Measurements from ENCODE around the gene CDHR2. TPM values are rescaled to one million over a fixed set of nuclear protein-coding genes. Genes with fewer than 3 reads are reported as not detected.

Gene CDHR2, protein sequence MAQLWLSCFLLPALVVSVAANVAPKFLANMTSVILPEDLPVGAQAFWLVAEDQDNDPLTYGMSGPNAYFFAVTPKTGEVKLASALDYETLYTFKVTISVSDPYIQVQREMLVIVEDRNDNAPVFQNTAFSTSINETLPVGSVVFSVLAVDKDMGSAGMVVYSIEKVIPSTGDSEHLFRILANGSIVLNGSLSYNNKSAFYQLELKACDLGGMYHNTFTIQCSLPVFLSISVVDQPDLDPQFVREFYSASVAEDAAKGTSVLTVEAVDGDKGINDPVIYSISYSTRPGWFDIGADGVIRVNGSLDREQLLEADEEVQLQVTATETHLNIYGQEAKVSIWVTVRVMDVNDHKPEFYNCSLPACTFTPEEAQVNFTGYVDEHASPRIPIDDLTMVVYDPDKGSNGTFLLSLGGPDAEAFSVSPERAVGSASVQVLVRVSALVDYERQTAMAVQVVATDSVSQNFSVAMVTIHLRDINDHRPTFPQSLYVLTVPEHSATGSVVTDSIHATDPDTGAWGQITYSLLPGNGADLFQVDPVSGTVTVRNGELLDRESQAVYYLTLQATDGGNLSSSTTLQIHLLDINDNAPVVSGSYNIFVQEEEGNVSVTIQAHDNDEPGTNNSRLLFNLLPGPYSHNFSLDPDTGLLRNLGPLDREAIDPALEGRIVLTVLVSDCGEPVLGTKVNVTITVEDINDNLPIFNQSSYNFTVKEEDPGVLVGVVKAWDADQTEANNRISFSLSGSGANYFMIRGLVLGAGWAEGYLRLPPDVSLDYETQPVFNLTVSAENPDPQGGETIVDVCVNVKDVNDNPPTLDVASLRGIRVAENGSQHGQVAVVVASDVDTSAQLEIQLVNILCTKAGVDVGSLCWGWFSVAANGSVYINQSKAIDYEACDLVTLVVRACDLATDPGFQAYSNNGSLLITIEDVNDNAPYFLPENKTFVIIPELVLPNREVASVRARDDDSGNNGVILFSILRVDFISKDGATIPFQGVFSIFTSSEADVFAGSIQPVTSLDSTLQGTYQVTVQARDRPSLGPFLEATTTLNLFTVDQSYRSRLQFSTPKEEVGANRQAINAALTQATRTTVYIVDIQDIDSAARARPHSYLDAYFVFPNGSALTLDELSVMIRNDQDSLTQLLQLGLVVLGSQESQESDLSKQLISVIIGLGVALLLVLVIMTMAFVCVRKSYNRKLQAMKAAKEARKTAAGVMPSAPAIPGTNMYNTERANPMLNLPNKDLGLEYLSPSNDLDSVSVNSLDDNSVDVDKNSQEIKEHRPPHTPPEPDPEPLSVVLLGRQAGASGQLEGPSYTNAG (N-terminal part only)
- not detected for total RNA-seq

DNA sequence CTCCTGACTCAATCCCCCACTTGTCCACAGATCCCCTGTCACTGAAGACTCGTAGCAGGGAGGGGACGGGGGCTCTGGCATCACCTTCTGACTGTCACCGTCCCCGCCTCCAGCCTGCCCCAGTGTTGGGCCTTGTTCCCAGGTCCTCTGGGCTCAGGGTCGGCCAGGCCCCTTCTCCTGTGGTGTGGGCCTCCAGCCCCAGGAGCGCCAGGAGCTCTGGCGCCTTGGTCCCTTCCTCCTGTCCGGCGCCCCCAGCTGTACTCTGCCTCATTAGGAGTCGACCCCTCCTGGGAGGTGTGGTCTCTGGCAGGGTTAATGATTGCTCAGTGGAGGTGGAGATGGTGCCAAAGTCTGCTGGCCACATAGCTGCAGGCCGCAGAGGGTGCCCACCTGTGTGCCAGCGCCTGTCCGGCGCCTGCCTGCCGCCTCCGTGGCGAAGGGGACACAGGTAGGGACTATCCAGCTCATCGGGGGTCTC lies at the start of gene CDHR2:
Gene CDHR2 (plus strand): TSS at position 376 of the 478 bp plus-strand sequence. CDS start 16,011 bp downstream, outside the sequence.
- Histone ChIP-seq H3K4me1 (ENCODE audit: control insufficient read depth in 3 of 3, insufficient read depth in 3 of 3, low read length in 3 of 3) (peaks cover 0 to 16% (median 9%) of the 10 kb centered on the region in 3 donors), H3K27me3 (ENCODE audit: control insufficient read depth in 3 of 3, insufficient read depth in 3 of 3, low read length in 3 of 3) (peaks cover 32 to 47% (median 34%) of the 10 kb centered on the region in 3 donors), H3K27ac (ENCODE audit: low read depth, low read length) (no peak within 1 kb of the TSS), H3K9ac (ENCODE audit: low read depth in 1 of 3, low read length in 3 of 3) (no peak within 1 kb of the TSS), H3K4me3 (ENCODE audit: low read length in 3 of 3) (no peak within 1 kb of the TSS), H3K36me3 (ENCODE audit: control insufficient read depth in 3 of 3, insufficient read depth in 3 of 3, low read length in 3 of 3) (no peaks in the 10 kb centered on the region), H3K9me3 (ENCODE audit: control insufficient read depth in 3 of 3, low read length in 3 of 3) (no peaks in the 10 kb centered on the region)

DNA sequence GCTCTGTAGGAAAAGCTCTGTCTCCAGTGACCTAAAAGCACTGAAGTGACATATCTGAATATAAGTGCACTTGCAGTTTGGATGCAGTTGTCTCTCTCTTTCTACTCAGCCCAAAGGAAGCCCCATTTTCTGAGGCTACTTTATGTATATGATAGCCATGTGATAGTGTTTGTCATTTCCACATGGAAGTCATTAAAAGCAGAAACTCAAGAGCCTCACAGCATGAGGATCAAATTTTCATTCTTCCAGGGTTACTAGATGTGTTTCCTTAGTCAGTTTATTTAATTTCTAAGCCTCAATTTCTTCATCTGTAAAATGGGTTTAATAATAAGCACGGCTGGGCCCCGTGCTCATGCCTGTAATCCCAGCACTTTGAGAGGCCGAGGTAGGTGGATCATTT lies 48.6 kb upstream of the CDHR2 start:
- no peaks in the 10 kb centered on the region for H3K9me3 ChIP-seq (ENCODE audit: control insufficient read depth in 3 of 3, low read length in 3 of 3)
- no peak overlapping the region for H3K9ac ChIP-seq (ENCODE audit: low read depth in 1 of 3, low read length in 3 of 3)
- no peak overlapping the region for H3K27ac ChIP-seq (ENCODE audit: low read depth, low read length)
- peaks cover 43 to 60% (median 55%) of the 10 kb centered on the region in 3 donors for H3K36me3 ChIP-seq (ENCODE audit: control insufficient read depth in 3 of 3, insufficient read depth in 3 of 3, low read length in 3 of 3)
- H3K4me1 ChIP-seq (ENCODE audit: control insufficient read depth in 3 of 3, insufficient read depth in 3 of 3, low read length in 3 of 3) = no peaks in the 10 kb centered on the region
- no peaks in the 10 kb centered on the region for H3K27me3 ChIP-seq (ENCODE audit: control insufficient read depth in 3 of 3, insufficient read depth in 3 of 3, low read length in 3 of 3)
- H3K4me3 ChIP-seq (ENCODE audit: low read length in 3 of 3) = no peak overlapping the region

DNA sequence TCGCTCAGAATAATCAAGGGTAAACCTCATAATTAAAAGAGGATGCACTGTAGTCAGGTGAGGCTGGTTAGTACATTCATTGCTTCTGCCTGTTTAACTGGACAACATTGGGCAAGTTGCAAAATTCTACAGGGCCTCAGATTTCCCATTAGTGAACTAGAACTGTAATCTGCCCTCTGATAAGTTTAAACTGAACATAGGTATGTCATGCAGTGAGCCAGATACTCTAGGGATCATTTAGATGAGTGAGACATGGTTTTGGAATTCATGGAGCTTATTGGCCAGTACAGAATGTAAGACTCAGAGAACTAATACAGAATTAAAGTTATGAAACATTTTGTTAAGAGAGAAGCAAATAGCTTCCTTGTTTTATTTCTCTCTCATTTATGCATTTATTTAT lies 47.8 kb upstream of the CDHR2 start:
- Histone ChIP-seq H3K4me3 (ENCODE audit: low read length in 3 of 3) (no peak overlapping the region), H3K27ac (ENCODE audit: low read depth, low read length) (no peak overlapping the region), H3K27me3 (ENCODE audit: control insufficient read depth in 3 of 3, insufficient read depth in 3 of 3, low read length in 3 of 3) (no peaks in the 10 kb centered on the region), H3K9me3 (ENCODE audit: control insufficient read depth in 3 of 3, low read length in 3 of 3) (no peaks in the 10 kb centered on the region), H3K9ac (ENCODE audit: low read depth in 1 of 3, low read length in 3 of 3) (no peak overlapping the region), H3K36me3 (ENCODE audit: control insufficient read depth in 3 of 3, insufficient read depth in 3 of 3, low read length in 3 of 3) (peaks cover 37 to 54% (median 51%) of the 10 kb centered on the region in 3 donors), H3K4me1 (ENCODE audit: control insufficient read depth in 3 of 3, insufficient read depth in 3 of 3, low read length in 3 of 3) (no peaks in the 10 kb centered on the region)

DNA sequence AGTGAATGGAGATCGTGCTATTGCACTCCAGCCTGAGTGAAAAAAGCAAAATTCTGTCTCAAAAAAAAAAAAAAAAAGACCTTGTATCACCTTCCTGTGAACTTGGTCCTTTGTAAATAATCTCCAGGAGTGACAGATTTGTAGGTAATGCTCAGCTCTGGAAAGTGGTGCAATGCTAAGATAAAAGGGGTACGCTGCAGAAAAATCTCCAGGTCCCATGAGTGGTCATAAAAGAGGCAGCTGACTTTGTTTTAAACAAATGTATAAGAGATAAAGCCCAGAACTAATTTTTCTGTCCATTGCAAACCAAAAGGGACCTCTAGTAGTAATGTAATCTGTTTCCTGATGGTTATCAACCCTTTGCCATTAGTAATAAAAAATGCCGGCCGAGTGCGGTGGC lies 45.6 kb upstream of the CDHR2 start:
- H3K27me3 ChIP-seq (ENCODE audit: control insufficient read depth in 3 of 3, insufficient read depth in 3 of 3, low read length in 3 of 3) = no peaks in the 10 kb centered on the region
- H3K9me3 ChIP-seq (ENCODE audit: control insufficient read depth in 3 of 3, low read length in 3 of 3) = no peaks in the 10 kb centered on the region
- no peak overlapping the region for H3K9ac ChIP-seq (ENCODE audit: low read depth in 1 of 3, low read length in 3 of 3)
- H3K27ac ChIP-seq (ENCODE audit: low read depth, low read length) = no peak overlapping the region
- no peak overlapping the region for H3K4me3 ChIP-seq (ENCODE audit: low read length in 3 of 3)
- H3K36me3 ChIP-seq (ENCODE audit: control insufficient read depth in 3 of 3, insufficient read depth in 3 of 3, low read length in 3 of 3) = peaks cover 34 to 55% (median 54%) of the 10 kb centered on the region in 3 donors
- peaks cover 0 to 4% (median 0%) of the 10 kb centered on the region in 3 donors for H3K4me1 ChIP-seq (ENCODE audit: control insufficient read depth in 3 of 3, insufficient read depth in 3 of 3, low read length in 3 of 3)

DNA sequence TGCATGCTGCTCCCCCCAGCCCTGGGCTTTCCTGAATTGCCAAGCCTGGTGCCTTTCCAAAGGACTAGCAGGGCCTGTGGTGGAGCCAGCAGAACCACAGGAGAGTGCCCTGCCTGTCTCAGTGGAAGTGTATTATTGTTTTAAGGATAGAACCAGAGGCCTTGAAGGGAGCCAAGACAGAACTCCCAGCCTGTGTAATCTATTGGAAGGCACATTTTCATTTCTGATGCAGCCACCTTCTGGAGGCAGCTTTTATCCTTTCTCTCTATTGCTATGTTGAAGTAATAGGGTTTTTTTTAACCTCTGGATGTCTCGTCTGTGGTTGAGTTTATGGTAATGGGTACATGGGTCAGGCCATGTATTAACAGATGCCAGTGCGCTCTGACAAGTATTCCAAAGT lies 41.2 kb upstream of the CDHR2 start:
- Histone ChIP-seq H3K27ac (ENCODE audit: low read depth, low read length) (no peak overlapping the region), H3K9ac (ENCODE audit: low read depth in 1 of 3, low read length in 3 of 3) (no peak overlapping the region), H3K27me3 (ENCODE audit: control insufficient read depth in 3 of 3, insufficient read depth in 3 of 3, low read length in 3 of 3) (no peaks in the 10 kb centered on the region), H3K9me3 (ENCODE audit: control insufficient read depth in 3 of 3, low read length in 3 of 3) (no peaks in the 10 kb centered on the region), H3K4me3 (ENCODE audit: low read length in 3 of 3) (no peak overlapping the region), H3K4me1 (ENCODE audit: control insufficient read depth in 3 of 3, insufficient read depth in 3 of 3, low read length in 3 of 3) (peaks cover 0 to 8% (median 0%) of the 10 kb centered on the region in 3 donors), H3K36me3 (ENCODE audit: control insufficient read depth in 3 of 3, insufficient read depth in 3 of 3, low read length in 3 of 3) (peaks cover 10 to 33% (median 32%) of the 10 kb centered on the region in 3 donors)

DNA sequence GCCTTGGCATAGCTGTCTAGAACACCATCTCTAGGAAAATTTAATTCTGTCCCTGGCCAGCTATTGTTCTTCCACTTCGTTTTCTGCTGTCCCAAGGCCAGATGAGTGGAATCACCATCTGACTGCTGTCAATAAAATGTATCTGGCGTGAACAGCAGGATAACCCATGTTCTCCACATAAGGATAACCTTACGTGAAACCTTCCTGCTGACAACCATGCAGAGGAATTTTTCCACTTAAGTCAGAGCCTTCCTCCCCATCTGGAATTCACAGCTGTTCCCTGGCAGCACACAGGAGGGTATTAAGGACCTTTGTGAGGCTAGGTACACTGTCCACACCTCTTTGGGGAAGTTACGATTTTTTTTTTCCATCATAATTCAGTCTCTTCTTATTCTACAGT lies 40.5 kb upstream of the CDHR2 start:
- H3K27me3 ChIP-seq (ENCODE audit: control insufficient read depth in 3 of 3, insufficient read depth in 3 of 3, low read length in 3 of 3) = no peaks in the 10 kb centered on the region
- H3K9ac ChIP-seq (ENCODE audit: low read depth in 1 of 3, low read length in 3 of 3) = no peak overlapping the region
- peaks cover 0 to 8% (median 0%) of the 10 kb centered on the region in 3 donors for H3K4me1 ChIP-seq (ENCODE audit: control insufficient read depth in 3 of 3, insufficient read depth in 3 of 3, low read length in 3 of 3)
- no peak overlapping the region for H3K4me3 ChIP-seq (ENCODE audit: low read length in 3 of 3)
- peaks cover 10 to 32% (median 31%) of the 10 kb centered on the region in 3 donors for H3K36me3 ChIP-seq (ENCODE audit: control insufficient read depth in 3 of 3, insufficient read depth in 3 of 3, low read length in 3 of 3)
- H3K9me3 ChIP-seq (ENCODE audit: control insufficient read depth in 3 of 3, low read length in 3 of 3) = no peaks in the 10 kb centered on the region
- no peak overlapping the region for H3K27ac ChIP-seq (ENCODE audit: low read depth, low read length)

DNA sequence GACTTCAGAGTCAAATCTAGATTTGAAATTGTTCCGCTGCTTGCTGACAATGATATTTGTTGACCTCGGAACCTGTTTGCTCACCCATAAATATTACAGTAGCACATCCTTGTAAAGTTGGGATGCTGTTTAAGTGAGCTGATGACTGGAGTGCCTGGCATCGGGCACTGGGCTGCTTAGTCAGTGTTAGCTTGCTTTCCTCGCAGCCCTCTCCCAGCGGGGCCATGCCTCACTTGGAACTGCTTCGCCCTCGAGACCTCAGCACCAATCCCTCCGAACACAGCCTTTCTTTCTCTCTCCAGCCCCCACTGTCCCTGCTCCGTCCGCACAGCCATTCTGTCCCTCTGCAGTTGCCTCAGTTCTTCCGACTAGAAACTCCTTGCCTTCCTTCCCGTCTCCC lies 35.4 kb upstream of the CDHR2 start:
- Histone ChIP-seq H3K9me3 (ENCODE audit: control insufficient read depth in 3 of 3, low read length in 3 of 3) (no peaks in the 10 kb centered on the region), H3K27me3 (ENCODE audit: control insufficient read depth in 3 of 3, insufficient read depth in 3 of 3, low read length in 3 of 3) (no peaks in the 10 kb centered on the region), H3K36me3 (ENCODE audit: control insufficient read depth in 3 of 3, insufficient read depth in 3 of 3, low read length in 3 of 3) (peaks cover 0 to 10% (median 3%) of the 10 kb centered on the region in 3 donors), H3K4me1 (ENCODE audit: control insufficient read depth in 3 of 3, insufficient read depth in 3 of 3, low read length in 3 of 3) (peaks cover 0 to under 1% (median 0%) of the 10 kb centered on the region in 3 donors), H3K4me3 (ENCODE audit: low read length in 3 of 3) (no peak overlapping the region), H3K27ac (ENCODE audit: low read depth, low read length) (no peak overlapping the region), H3K9ac (ENCODE audit: low read depth in 1 of 3, low read length in 3 of 3) (no peak overlapping the region)

DNA sequence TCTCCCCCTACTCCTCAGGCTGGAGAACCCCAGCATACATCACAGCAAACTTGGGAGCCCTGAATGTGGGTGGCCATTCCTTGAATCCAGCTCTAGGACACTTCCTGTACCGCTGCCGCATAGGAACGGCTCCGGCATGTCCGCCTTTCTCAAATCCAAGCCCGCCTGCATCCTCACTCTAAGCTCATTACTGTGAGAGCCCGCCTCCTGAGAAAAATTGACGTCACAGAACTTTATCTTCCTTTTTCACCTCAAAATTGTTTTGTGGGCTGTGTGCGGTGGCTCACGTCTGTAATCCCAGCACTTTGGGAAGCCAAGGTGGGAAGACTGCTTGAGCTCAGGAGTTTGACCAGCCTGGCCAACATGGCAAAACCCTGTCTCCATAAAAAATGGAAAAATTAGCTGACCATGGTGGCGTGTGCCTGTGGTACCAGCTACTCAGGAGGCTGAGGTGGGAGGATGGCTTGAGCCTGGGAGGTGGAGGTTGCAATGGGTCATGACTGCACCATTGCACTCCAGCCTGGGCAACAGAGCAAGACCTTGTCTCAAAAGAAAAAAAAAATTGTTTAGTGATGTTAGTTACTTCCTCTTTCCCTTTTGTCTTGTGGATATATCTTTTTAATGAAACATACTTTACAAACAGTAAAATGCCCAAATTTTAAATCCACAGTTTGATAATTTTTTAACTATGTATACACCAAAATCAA lies 34.7 kb upstream of the CDHR2 start:
- H3K9ac ChIP-seq (ENCODE audit: low read depth in 1 of 3, low read length in 3 of 3) = no peak overlapping the region
- peaks cover 0 to 5% (median 0%) of the 10 kb centered on the region in 3 donors for H3K36me3 ChIP-seq (ENCODE audit: control insufficient read depth in 3 of 3, insufficient read depth in 3 of 3, low read length in 3 of 3)
- no peak overlapping the region for H3K4me3 ChIP-seq (ENCODE audit: low read length in 3 of 3)
- H3K4me1 ChIP-seq (ENCODE audit: control insufficient read depth in 3 of 3, insufficient read depth in 3 of 3, low read length in 3 of 3) = no peaks in the 10 kb centered on the region
- no peaks in the 10 kb centered on the region for H3K9me3 ChIP-seq (ENCODE audit: control insufficient read depth in 3 of 3, low read length in 3 of 3)
- H3K27ac ChIP-seq (ENCODE audit: low read depth, low read length) = no peak overlapping the region
- no peaks in the 10 kb centered on the region for H3K27me3 ChIP-seq (ENCODE audit: control insufficient read depth in 3 of 3, insufficient read depth in 3 of 3, low read length in 3 of 3)

DNA sequence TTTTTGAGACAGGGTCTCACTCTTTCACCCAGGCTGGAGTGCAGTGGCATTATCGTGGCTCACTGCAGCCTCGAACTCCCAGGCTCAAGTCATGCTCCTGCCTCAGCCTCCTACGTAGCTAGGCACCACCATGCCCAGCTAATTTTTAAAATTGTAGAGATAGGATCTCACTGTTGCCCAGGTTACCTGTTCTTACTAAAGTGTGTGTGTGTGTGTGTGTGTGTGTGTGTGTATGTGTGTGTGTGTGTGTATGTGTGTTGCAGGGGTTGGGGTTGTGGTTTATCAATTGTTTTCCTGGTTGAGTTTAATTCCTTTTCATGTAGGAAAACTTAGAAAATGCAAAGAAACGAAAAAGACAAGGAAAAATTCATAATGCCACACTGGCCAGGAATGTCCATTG lies 33.7 kb upstream of the CDHR2 start:
- Histone ChIP-seq H3K27me3 (ENCODE audit: control insufficient read depth in 3 of 3, insufficient read depth in 3 of 3, low read length in 3 of 3) (no peaks in the 10 kb centered on the region), H3K36me3 (ENCODE audit: control insufficient read depth in 3 of 3, insufficient read depth in 3 of 3, low read length in 3 of 3) (no peaks in the 10 kb centered on the region), H3K9me3 (ENCODE audit: control insufficient read depth in 3 of 3, low read length in 3 of 3) (no peaks in the 10 kb centered on the region), H3K4me3 (ENCODE audit: low read length in 3 of 3) (no peak overlapping the region), H3K4me1 (ENCODE audit: control insufficient read depth in 3 of 3, insufficient read depth in 3 of 3, low read length in 3 of 3) (no peaks in the 10 kb centered on the region), H3K9ac (ENCODE audit: low read depth in 1 of 3, low read length in 3 of 3) (no peak overlapping the region), H3K27ac (ENCODE audit: low read depth, low read length) (no peak overlapping the region)

Data from skeletal muscle tissue (tissue), 4 donors.